H54 (cell line): ENCODE data around the gene HGS.
A peak's percentile ranks its signal among the peaks of the same experiment; 100 is the strongest.

Experiments
- DNase-seq: peaks from one replicate; pipeline ENCODE4 v3.0.0; 2011; ENCODE audit warnings: low spot score, mixed read lengths; ENCODE audit not compliant: insufficient read length
- FAIRE-seq: peaks from 3 replicates; lab custom pipeline; 2011; peaks lifted over from hg19 to GRCh38; lab: Jason Lieb, UNC
- POLR2A ChIP-seq: IDR thresholded peaks from 2 replicates; pipeline ENCODE4 v1.6.1; 2011; ENCODE audit warnings: low read depth, mild to moderate bottlenecking, low read length

The HGS gene

GRCh38 chr17:81697261-81698044, 13.6 kb downstream of the HGS start:
- TF ChIP-seq POLR2A = no peak
- DNase-seq (no peak), FAIRE-seq (no peak)

- TF ChIP-seq POLR2A = no peak
- DNase-seq = no peak
- no peak for FAIRE-seq
These were observed 16.8 kb downstream of the HGS start for GRCh38 chr17:81700353-81701287.

- FAIRE-seq = no peak
- TF ChIP-seq POLR2A = no peak
- DNase-seq = no peak
These were observed 17.7 kb downstream of the HGS start for GRCh38 chr17:81701288-81702071.

- FAIRE-seq (no peak), DNase-seq (peak; percentile 96)
- TF ChIP-seq POLR2A = peak; percentile 91
These were observed 19.3 kb downstream of the HGS start, which contains the start of gene MRPL12 for GRCh38 chr17:81702934-81703746. Gene MRPL12 (plus strand): TSS chr17:81703367. CDS start chr17:81703502, 135 bp downstream.

- DNase-seq (no peak), FAIRE-seq (no peak)
- TF ChIP-seq POLR2A = no peak
These were observed 20.2 kb downstream of the HGS start for GRCh38 chr17:81703747-81704654.

- no peak for TF ChIP-seq POLR2A
- DNase-seq (no peak), FAIRE-seq (no peak)
These were observed 21.9 kb downstream of the HGS start for GRCh38 chr17:81705518-81706231.

- DNase-seq = no peak
- FAIRE-seq = no peak
- TF ChIP-seq POLR2A = no peak
These were observed 22.4 kb downstream of the HGS start for GRCh38 chr17:81706232-81706611.

- DNase-seq = no peak
- 0 out of 2 replicates have a peak, but pooled peaks have one; percentile 23 for TF ChIP-seq POLR2A
- no peak for FAIRE-seq
These were observed 23.2 kb downstream of the HGS start for GRCh38 chr17:81706757-81707624.

GRCh38 chr17:81707725-81708646, 24.2 kb downstream of the HGS start:
- TF ChIP-seq POLR2A = no peak
- FAIRE-seq (no peak), DNase-seq (no peak)
